Motor neuron (in vitro differentiated cells): ENCODE results near the gene DENND4B. TPM values are rescaled to one million over a fixed set of nuclear protein-coding genes. Genes with fewer than 3 reads are reported as not detected.
"Not testable (repeated sequence)": the region's sequence is repeated elsewhere in the genome, so short reads cannot be mapped to it uniquely, and the experiment has no call there.

Experiments
- ATAC-seq, 8 experiments: fragments of 200-7000 bp; cut with Tn5 transposase; replicated peaks in 6 of 8; 2 replicates each; pipeline ENCODE4 v1.8.0; 2021; ENCODE audit warnings: mild to moderate bottlenecking in 8 of 8, moderate library complexity in 8 of 8
- H3K27ac ChIP-seq, 2 donors: fragments of 250-450 bp; sonication (Bioruptor Pico); 2 replicates each; pipeline ENCODE4 v1.9.0; 2021; ENCODE audit warnings: antibody characterized with exemption in 2 of 2, mild to moderate bottlenecking in 2 of 2, moderate library complexity in 1 of 2
- H3K4me1 ChIP-seq, 2 donors: fragments of 250-450 bp; sonication (Bioruptor Pico); replicated peaks in 1 of 2; 2 replicates each; pipeline ENCODE4 v1.6.1; 2021; ENCODE audit warnings: antibody characterized with exemption in 2 of 2, mild to moderate bottlenecking in 2 of 2, moderate library complexity in 1 of 2
- H3K4me3 ChIP-seq, 5 donors: fragments of 250-450 bp; sonication (Bioruptor Pico); 2 replicates each; pipeline ENCODE4 v1.9.0; 2021; ENCODE audit warnings: antibody characterized with exemption in 5 of 5, mild to moderate bottlenecking in 5 of 5, moderate library complexity in 4 of 5
- WGBS, 10 experiments: fragments of 450-650 bp; shearing (Covaris generic); methylation state at CpG; one replicate each; pipeline ENCODE4 v1.0.0; 2022; 5-methylcytosine and 5-hydroxymethylcytosine counted together
- in situ Hi-C, 9 experiments: fragments of 400-800 bp; cut with MboI; loops; one replicate each; pipeline ENCODE4 v1.15.0; 2021; ENCODE audit warnings: low sequenced_read_pairs in 9 of 9, low pct_unique_long_range_greater_than_20kb in 2 of 9; ENCODE audit not compliant: unreplicated experiment in 9 of 9
- total RNA-seq, 8 experiments: library from RNA; unstranded; fragments of 300-600 nt; gene quantifications; 2 replicates each; pipeline versions ENCODE4 v1.2.3 to v1.2.4, GENCODE V29; 2022

The DENND4B gene
- total RNA-seq, 8 experiments from 2014 or later: 11.5 to 46.0 (median 29.8) TPM

GRCh38 chr1:153984123-153984894, 37.8 kb upstream of the DENND4B start:
- ATAC-seq: no peak
- 40 to 100% (median 78%) methylated on average over 1 to 6 of the region's 6 CpGs for WGBS, 10 experiments

GRCh38 chr1:153981735-153982134, 35.2 kb upstream of the DENND4B start:
- in situ Hi-C loops: loop anchor here in 6 of 9 experiments (25.0 kb wide), 4 partner anchors 294 to 619 kb away; partner anchors contain the start of genes NPR1 (in 2 of the 6), ILF2 (in 1 of the 6), S100A9 (in 1 of the 6) and SNAPIN (in 1 of the 6)
- not testable (repeated sequence) for H3K4me3 ChIP-seq, ATAC-seq, H3K27ac ChIP-seq
- WGBS, 10 experiments: 72 to 100% (median 95%) methylated on average over 2 of the region's 2 CpGs; no CpG with 5 or more reads in 3 of the 10 experiments
- peaks cover 14 to 18% of the 10 kb centered on the region in 2 donors for H3K4me1 ChIP-seq

More at GRCh38 chr1:153984123-153984894, 37.8 kb upstream of the DENND4B start:
- Histone ChIP-seq H3K4me1 (peaks cover 11 to 18% of the 10 kb centered on the region in 2 donors), H3K4me3 (no peak overlapping the region), H3K27ac (no peak overlapping the region)
- in situ Hi-C loops: loop anchor here in 6 of 9 experiments (25.0 kb wide), 4 partner anchors 297 to 622 kb away; partner anchors contain the start of genes NPR1 (in 2 of the 6), ILF2 (in 1 of the 6), S100A9 (in 1 of the 6) and SNAPIN (in 1 of the 6)

GRCh38 chr1:153979091-153979490, 32.6 kb upstream of the DENND4B start:
- H3K4me3 ChIP-seq, ATAC-seq, H3K27ac ChIP-seq: not testable (repeated sequence)
- peaks cover 8 to 19% of the 10 kb centered on the region in 2 donors for H3K4me1 ChIP-seq
- in situ Hi-C loops: loop anchor here in 6 of 9 experiments (10.0 to 25.0 kb wide), 5 partner anchors 292 to 617 kb away; partner anchors contain the start of genes NPR1 (in 3 of the 6), ILF2 (in 2 of the 6), S100A9 (in 1 of the 6) and SNAPIN (in 1 of the 6)
- WGBS, 10 experiments: 40 to 100% (median 96%) methylated on average over 1 to 11 of the region's 12 CpGs; no CpG with 5 or more reads in 1 of the 10 experiments

- Histone ChIP-seq H3K4me1 (peaks cover 8 to 19% of the 10 kb centered on the region in 2 donors), H3K27ac (no peak overlapping the region), H3K4me3 (peak overlapping the region; percentile 53 to 95 (median 83))
- 39 to 76% (median 63%) methylated on average over 2 to 9 of the region's 9 CpGs for WGBS, 10 experiments
- no peak for ATAC-seq
- in situ Hi-C loops: loop anchor here in 6 of 9 experiments (10.0 to 25.0 kb wide), 5 partner anchors 291 to 616 kb away; partner anchors contain the start of genes NPR1 (in 3 of the 6), ILF2 (in 2 of the 6), S100A9 (in 1 of the 6) and SNAPIN (in 1 of the 6)
Measured at GRCh38 chr1:153978274-153978909, 31.9 kb upstream of the DENND4B start.

- H3K4me1 ChIP-seq: peaks cover 8 to 19% of the 10 kb centered on the region in 2 donors
- in situ Hi-C loops: loop anchor here in 6 of 9 experiments (10.0 to 25.0 kb wide), 5 partner anchors 290 to 615 kb away; partner anchors contain the start of genes NPR1 (in 3 of the 6), ILF2 (in 2 of the 6), S100A9 (in 1 of the 6) and SNAPIN (in 1 of the 6)
- WGBS, 10 experiments: 0 to 13% (median 0%) methylated on average over 2 to 35 of the region's 75 CpGs
- peak; percentile 88 to 93 (median 92) for ATAC-seq
- peak within 1 kb of the TSS; percentile 85 to 91 for H3K27ac ChIP-seq
- peak within 1 kb of the TSS; percentile 53 to 95 (median 83) for H3K4me3 ChIP-seq
Measured at GRCh38 chr1:153977250-153978240, 31.0 kb upstream of the DENND4B start, which contains the start of gene JTB. TSS of gene JTB (minus strand) at chr1:153977674. CDS start at chr1:153977252, 422 bp downstream.

- in situ Hi-C loops: loop anchor here in 6 of 9 experiments (10.0 to 25.0 kb wide), 5 partner anchors 290 to 615 kb away; partner anchors contain the start of genes NPR1 (in 3 of the 6), ILF2 (in 2 of the 6), S100A9 (in 1 of the 6) and SNAPIN (in 1 of the 6)
- H3K4me1 ChIP-seq: peaks cover 8 to 19% of the 10 kb centered on the region in 2 donors
- peak in 1 of 8 experiments; percentile 10 for ATAC-seq
- peak overlapping the region; percentile 53 to 95 (median 83) for H3K4me3 ChIP-seq
- WGBS, 10 experiments: 0 to 11% (median 0%) methylated on average over 1 to 16 of the region's 16 CpGs; no CpG with 5 or more reads in 2 of the 10 experiments
- peak overlapping the region; percentile 85 to 91 for H3K27ac ChIP-seq
Measured at GRCh38 chr1:153976819-153977249, 30.3 kb upstream of the DENND4B start.

GRCh38 chr1:153973525-153973924, 27.0 kb upstream of the DENND4B start:
- ATAC-seq: no peak
- Histone ChIP-seq H3K4me1 (peaks cover 10 to 17% of the 10 kb centered on the region in 2 donors), H3K4me3 (no peak overlapping the region), H3K27ac (no peak overlapping the region)
- in situ Hi-C loops: loop anchor here in 2 of 9 experiments (10.0 to 25.0 kb wide), 2 partner anchors 299 to 311 kb away; partner anchors contain the start of genes ILF2 (in 2 of the 2), NPR1 (in 1 of the 2) and SNAPIN (in 1 of the 2)
- 79 to 100% (median 89%) methylated on average over 1 to 7 of the region's 7 CpGs; no CpG with 5 or more reads in 3 of the 10 experiments for WGBS, 10 experiments

GRCh38 chr1:153973071-153973470, 26.6 kb upstream of the DENND4B start:
- 60 to 100% (median 100%) methylated on average over 1 to 3 of the region's 3 CpGs; no CpG with 5 or more reads in 3 of the 10 experiments for WGBS, 10 experiments
- in situ Hi-C loops: loop anchor here in 2 of 9 experiments (10.0 to 25.0 kb wide), 2 partner anchors 298 to 311 kb away; partner anchors contain the start of genes ILF2 (in 2 of the 2), NPR1 (in 1 of the 2) and SNAPIN (in 1 of the 2)
- no peak overlapping the region for H3K27ac ChIP-seq

GRCh38 chr1:153970346-153970745, 23.8 kb upstream of the DENND4B start:
- Histone ChIP-seq H3K4me3 (no peak overlapping the region), H3K27ac (no peak overlapping the region), H3K4me1 (peaks cover 7 to 9% of the 10 kb centered on the region in 2 donors)
- in situ Hi-C loops: loop anchor here in 2 of 9 experiments (10.0 to 25.0 kb wide), 2 partner anchors 296 to 308 kb away; partner anchors contain the start of genes ILF2 (in 2 of the 2), NPR1 (in 1 of the 2) and SNAPIN (in 1 of the 2)
- no peak for ATAC-seq
- WGBS, 10 experiments: 70 to 100% (median 91%) methylated on average over 1 to 2 of the region's 2 CpGs; no CpG with 5 or more reads in 4 of the 10 experiments

More at GRCh38 chr1:153973071-153973470, 26.6 kb upstream of the DENND4B start:
- Histone ChIP-seq H3K4me3 (no peak overlapping the region), H3K4me1 (peaks cover 12 to 17% of the 10 kb centered on the region in 2 donors)
- ATAC-seq: no peak

- peak overlapping the region in 3 of 5 donors; percentile 52 to 64 (median 54) for H3K4me3 ChIP-seq
- in situ Hi-C loops: loop anchor here in 1 of 9 experiments (25.0 kb wide), 1 partner anchor 307 kb away; the partner anchor contains the start of genes ILF2 and SNAPIN
Measured at GRCh38 chr1:153968972-153969371, 22.5 kb upstream of the DENND4B start.

More at GRCh38 chr1:153968972-153969371, 22.5 kb upstream of the DENND4B start:
- WGBS, 10 experiments: 100% methylated on average over 1 to 2 of the region's 2 CpGs; no CpG with 5 or more reads in 7 of the 10 experiments
- ATAC-seq: no peak
- peaks cover 14 to 15% of the 10 kb centered on the region in 2 donors for H3K4me1 ChIP-seq
- H3K27ac ChIP-seq: no peak overlapping the region
